Measurements from ENCODE around the gene CHSY1.

CHSY1 gene

DNA sequence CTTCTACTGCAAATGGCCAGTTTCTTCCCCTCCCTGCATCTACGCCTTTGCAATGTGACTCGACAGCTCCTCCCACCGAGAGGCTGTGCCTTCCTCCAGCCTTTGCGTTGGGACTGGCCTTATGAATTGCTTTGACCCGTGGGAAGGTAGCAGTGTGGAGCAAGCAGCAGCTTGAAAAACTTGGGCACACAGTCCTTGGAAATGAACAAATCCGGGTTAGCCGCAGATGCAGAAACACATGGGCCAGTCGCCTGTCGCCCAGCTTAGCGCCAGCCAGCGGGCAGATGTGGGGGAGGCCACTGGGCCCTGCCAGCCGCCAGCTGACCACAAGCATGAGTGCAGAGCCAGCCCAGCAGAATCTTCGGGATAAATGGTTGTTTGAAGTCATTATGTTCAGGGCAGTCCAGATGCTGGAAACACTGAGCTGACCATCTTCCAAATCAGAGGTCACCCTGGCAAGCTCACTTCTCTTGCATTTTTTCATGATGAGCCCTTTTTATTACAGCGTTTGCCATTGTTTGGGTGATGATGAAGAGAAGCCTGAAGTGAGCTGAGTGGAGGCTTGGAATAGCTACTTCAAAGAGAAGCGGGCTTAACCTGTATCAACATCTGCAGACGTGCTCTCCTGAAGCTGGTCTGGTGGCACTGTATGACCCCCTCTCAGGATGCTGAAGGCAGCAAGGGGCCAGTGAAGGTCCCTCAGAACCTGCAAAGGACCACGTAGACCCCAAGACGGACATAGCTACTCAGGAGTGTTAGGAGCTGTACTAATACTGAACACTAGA lies 15.7 kb upstream of the CHSY1 start:
- DNase-seq: no peak

DNA sequence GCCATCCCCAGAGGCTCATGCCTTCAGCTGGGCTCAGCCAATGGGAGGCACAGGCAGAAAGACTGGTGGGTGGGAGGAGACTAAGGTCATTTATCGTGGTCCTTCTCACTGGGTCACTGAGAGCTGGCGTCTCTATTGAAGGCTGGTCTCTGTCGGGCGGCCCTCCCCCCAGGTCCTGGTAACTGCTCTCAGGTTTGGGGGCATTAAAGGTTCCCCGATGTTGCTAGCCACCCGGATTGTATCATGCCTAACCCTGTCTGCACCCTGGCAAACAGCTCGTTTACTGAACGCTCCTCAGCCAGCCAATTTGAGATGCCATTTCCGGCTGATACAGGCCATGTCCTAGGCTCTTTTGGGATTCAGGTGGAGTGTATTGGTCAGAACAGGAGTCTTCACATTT lies 14.9 kb upstream of the CHSY1 start:
- no peak for DNase-seq

DNA sequence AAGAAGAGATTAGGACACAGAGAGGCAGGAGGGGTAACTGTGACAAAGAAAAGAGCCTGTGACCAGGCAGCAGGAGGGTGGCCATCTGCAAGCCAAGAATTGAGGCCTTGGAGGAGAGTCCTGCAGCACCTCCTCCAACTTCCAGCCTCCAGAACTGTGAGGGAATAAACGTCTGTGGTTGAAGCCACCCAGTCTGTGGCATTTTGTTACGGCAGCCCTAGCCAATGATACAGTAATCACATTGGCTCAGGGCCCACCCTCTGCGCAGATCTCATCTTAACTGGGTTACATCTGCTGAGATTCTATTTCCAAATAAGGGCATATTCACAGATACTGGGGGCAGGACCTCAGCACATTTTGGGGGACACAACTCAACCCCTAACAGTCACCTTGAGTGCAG lies 14.2 kb upstream of the CHSY1 start:
- no peak for DNase-seq

DNA sequence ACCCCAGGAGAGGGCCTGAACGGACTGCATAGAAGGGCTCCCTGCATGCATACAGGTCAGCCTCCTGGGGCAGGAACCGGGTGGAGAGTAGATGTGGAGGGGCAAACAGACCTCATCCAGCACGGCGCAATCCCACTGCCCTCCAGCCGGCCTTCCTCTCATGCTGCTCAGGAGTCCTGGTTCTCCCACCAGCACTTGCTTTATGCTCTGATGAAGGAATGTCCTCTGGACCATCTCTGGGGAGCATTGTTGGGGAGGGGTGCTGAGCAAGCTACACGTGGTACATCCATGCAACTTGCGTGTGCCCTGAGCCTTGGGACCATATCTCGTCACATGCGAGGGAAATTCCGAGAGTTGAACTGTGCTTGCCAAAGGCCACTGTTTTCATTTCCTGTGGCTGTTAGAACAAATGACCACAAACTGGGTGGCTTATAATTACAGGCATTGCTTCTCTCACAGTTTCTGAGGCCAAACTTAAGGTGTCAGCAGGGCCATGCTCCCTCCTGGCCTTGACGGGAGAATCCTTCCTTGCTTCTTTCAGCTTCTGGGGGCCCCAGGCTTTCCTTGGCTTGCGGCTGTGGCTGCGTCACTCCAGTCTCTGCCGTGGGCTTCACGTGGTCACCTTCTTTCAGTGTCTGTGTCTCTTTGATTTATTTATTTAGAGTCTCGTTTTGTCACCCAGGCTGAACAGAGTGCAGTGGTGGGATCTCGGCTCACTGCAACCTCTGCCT lies 13.2 kb upstream of the CHSY1 start:
- no peak for DNase-seq

DNA sequence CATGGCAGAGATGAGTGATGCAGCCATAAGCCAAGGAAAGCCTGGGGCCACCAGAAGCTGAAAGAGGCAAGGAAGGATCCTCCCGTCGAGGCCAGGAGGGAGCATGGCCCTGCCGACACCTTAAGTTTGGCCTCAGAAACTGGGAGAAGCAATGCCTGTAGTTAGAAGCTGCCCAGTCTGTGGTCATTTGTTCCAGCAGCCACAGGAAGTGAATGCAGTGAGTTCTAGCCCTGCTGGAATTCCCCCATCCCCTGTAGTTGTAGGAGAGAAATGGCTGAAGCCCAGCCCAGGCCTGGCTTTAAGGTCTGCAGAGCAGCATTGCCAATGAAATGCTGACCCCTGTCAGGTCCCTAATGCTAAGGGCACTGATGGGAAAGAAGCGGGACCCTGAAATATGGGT lies 12.2 kb upstream of the CHSY1 start:
- no peak for DNase-seq

DNA sequence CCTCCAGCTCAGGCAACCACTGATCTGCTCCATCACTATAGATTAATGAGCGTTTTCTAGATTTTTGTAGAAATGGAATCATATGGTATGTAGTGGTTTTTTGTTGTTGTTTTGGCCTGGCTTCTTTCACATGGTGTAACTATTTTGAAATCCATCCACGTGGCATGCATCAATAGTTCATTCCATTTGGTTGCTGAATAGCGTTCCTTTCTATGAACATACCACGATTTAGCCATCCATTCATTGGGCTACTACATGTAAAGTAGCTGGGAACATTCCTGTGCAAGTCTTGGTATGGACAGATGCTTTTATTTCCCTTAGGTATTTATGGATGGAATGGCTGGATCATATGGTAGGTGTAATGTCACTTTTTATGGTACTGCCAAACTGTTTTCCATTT lies 10.7 kb upstream of the CHSY1 start:
- no peak for DNase-seq

DNA sequence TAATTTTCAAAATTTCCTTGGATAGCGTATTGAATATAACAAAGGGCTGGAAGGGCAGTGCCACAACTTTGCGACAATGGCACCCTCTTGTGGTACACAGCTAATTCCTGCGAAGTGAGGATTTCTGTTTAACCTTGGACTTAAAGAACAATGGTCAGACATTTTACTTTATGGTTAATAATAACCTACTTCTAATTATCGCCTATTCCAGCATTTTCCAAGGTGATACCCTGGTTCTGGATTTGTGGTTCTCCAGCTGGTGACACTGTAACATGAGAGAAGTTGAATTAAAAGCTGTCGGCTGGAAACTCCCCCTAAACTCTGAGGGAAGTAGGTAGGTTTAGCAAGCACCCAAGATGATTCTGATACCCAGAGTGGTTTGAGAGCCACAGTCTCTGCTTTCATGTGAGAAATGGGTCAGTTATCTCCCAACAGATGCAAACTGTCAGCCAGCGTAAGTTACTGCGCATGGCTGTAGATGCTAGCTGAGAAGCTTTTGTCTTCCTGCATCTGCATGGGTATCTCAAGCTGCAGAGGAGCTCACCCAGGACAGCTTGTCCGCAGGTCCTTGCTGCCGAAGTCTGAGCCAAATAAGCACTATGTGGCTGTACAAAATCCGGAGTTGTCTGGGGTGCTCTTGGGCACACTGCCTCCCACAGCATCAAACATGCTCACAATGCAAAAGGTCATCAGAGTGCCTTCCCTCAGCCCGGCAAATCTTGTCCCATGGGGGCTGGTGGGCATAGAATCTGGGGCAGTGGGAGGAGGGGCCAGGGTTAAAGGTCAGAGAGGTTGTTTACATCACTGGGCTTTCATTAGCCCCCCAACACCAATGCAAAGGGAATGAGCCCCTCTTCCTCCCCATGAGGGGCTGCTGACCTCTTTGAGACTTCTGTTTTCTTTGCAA lies 6.6 kb upstream of the CHSY1 start:
- no peak for DNase-seq

DNA sequence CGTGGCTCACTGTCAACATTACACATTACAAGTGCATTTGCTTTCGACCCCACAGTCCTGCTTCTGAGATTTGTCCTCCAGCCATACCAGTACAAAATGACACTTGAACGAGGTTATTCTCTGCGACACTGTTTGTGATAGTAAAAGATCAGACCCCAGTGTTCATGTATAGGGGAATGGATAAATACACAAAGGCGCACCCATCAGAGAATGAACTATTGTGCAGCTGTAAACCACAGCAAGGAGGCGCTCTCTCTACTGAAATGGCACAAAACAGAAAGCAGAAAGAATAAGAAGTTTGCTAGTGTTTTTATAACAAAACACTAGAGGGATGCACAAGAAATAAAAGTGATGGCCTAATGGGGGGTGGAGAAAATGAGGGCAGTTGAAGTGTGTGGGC lies 4.9 kb upstream of the CHSY1 start:
- no peak for DNase-seq

DNA sequence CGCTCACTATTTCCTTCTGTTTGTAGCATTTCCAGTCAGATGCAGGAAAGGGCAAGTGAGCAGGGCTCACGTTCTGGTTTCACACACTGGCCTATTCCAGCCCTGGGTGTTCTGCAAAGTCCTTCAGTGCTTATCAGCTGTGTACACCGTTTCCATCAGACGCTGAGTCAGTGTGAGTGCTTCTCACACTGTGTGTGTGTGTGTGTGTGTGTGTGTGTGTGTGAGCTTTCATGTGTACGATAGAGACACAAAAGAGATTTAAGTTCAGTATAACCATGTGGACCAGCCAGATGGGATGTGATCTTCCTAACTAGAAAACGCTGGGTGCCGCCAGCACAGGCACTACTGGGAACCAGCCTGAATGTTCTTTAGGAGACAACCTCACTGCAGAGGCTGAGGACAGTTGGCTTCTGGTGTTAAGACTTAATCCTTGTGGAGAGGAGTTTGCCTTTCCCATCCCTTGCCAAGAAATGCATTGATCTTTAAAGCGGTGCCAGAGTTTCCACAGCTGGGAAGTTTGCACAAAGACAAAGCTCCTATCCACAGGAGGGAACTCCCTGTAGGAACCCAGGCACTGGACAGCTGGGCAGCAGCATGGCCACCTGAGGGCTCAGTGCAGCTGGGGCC lies 3.9 kb upstream of the CHSY1 start:
- DNase-seq: no peak

DNA sequence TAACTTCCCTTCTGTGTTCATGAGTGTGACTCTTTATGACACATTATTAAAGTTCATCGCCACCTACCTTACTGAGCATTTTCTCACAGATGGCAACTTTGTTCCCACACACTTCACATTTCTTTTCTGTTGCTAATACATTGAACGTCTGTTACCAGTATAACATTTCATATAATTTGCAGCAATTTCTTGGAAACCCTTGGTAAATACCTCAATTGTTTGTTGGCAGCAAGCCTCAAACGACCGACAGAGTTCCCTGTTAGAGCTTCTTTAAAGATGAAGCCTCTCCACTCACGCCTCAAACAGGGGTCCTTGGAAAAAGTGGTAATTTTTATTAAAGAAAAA lies 3.2 kb upstream of the CHSY1 start:
- DNase-seq: no peak

DNA sequence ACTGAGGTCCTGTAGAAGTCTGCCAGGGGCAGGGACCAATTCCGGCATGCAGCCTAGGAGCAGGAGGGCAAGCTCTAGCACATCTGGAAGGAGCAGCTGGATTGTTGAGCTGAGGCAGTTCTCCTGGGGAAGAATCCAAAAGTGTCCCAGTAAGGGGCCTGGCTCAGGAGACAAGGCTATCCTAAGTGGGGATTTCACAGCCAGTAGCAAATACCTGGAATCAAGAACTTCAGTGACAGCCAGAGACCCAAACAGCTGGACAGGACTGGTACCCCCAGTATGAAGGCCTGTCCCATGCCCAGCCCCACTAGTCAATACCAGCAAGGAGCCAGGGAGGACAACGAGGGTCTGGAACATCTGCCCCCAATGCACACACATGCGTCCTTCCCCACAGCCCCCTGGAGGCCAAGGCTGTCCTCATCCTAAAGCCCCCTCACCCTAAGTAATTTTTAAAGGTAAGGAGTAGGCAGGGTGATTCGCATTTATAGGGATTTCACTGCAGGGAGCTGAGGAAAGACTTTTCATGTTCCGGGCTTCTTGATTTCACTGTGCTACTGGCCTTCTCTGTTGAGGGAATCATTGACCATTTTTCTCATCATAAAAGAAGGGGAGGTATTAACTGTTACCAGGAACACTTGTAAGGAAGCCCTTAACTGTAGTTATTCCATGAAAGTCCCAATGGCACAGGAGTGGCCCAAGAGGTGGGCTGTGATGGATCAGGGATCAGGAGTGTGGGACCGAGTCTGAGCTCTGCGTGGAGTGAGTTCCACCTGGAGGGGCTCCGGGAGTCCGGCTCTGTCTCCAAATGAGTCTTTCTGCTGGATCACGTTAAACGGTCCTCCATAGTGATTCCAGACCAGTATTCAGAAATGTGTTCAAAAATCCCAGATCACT lies 2.6 kb upstream of the CHSY1 start:
- DNase-seq: no peak

DNA sequence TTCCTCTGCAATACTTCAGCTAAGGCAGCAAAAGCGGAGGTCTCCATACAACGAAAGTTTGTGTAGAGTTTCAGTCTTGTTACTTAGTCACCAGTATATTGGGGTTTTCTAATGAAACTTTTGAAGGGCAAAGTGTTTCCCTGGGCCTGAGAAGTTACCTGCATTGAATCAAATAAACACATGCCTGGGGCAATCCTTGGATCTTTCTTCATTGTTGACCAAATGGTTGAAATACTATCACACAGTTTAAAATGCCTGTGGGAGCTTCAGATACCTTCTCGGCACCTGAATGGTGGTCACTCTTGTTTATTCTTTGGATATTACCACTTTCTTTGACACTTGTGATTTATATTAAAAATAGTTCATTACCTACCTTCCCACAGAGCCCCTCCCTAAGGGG lies 988 bp upstream of the CHSY1 start:
- no peak for DNase-seq

DNA sequence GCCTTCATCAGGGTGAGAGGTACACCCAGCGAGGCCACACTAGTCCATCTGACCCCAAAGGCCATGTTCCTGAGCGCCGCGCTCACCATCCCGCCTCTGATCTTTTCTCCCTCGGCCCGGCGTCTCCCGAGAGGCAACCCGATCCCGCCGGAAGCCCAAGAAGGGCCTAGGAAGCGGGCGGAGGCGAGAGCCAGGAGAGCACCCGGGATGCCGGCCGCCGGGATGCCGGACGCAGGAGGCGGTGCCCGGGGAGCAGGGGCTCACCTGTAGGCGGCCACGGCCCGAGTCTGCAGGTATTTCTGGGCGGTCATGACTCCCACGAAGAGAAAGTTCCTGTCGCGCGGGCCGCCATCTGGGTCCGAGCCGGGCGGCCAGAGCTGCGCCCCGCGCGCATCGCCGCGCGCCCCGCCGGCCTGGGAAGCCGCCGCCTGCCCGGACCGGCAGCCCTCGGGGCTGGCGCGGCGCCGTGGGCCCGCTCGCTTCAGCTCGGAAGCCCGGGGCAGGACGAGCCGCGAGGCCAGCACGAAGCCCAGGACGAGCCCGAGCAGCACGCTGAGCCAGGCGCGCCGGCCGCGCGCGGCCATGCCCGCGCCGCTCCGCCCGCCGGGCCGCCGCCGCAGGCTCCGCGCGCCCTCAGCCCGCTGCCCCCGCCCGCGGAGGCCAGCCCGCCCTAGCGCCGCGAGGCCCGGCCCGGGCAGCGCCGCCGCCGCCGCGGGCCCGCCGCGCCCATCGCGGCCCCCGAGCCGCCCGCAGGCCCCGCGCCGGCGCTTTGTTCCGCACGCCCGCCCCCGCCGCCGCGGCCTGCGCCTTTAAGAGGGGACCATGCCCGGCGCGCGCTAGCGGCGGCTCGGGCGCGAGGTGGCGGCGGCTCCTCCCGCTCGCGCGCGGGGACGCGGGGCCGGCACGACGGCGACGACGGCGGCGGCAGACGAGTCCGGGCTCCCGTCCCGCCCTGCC lies 697 bp downstream of the CHSY1 start:
- no peak for DNase-seq

DNA sequence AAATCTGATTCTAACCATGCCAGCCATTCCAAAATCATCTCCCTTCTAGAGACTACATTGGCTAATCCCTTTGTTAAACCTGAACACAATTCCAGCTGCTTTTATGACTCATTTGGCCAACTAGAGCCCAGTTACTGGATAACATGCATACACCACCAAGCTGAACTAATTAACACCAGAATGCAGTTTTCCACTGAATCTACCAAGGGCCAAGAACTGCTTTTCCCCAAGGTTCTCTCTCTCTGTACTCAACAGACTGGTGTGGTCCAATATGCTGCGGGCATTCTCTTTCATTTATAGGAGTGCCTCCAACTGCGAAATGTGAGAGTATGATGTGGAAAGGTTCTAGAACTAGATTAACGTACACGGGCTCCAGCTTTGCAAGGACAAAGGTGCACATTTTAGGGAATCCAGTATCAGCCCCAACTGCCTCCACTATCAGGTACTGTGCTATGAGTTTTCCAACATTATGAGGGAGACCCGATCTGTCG lies 1.5 kb downstream of the CHSY1 start:
- no peak for DNase-seq

DNA sequence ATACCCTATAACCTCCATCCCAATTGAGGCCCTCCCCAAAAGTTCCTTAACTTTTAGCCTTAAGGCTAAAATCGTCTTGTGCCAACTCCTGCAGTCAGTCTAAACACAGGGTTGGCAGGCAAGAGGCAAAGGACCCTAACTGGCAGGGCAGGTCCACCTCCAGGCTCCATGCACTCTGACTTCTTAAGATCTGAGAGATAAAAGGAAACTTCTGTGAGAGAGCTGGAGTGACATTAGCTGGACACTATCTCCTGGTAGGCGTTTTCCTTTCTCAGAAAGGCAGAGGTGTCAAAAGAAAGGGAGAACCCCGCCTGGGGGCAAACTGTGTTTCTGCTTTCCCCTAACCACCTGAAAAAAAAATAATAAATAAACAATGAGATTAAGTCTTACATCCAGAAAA lies 3.6 kb downstream of the CHSY1 start:
- DNase-seq: no peak

DNA sequence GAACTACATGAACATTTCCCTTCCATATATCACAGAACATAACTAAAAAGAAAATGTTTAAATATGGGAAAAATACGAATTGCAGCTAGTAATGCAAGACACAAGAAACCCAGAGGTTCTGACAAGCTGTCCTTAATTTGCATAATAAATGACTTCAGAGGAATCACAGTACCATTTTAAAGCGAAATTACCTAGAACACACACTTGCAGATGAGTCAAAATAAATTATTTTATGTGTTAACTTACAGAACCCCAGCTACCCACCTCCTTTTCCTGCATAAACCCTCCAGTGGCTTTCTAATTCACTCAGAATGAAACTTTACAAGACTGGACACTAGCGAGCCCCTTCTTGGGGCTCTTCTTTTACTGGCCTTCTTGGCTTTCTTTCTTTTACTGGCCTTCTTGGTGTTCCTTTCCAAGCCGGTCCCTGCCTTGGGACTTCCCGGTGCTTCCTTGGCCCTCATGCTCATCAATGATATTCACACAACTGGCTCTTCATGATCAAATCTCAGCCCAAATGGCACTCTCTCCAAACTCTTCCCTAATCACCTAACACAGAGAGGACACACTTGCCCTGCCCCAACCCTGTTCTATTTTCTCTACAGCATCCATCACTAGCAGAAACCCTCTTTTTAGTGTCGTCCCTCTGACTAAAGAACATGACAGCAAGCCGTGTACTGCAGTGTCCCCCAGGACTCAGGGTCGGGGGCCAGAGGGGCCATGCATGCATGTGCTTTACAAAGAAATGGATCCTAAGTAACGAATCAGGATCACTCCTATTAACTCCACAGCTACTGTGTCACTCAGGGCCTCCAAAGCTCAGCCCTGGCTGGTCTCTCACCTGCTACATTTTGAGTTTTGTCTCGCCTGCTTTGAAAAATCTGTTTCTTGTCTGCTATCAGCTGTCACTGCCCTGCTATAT lies 4.8 kb downstream of the CHSY1 start:
- no peak for DNase-seq

DNA sequence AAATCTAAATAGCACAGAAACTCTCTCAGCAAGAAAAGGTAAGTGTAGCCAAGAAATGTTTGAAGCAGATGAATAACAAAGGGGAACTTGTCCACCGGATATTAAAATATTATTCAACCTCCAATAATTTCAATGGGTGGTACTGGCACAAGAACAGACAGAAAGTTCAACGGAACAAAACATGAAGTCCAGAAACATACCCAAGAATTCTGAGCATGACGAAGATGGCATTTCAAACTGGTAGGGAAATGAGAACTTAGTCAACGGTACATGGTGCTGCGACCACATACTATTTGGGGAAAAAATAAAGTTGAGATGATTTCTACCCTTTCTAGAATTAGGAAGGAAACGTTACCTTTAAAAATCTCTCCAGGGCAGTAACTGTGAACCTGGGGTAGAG lies 5.5 kb downstream of the CHSY1 start:
- DNase-seq: no peak

DNA sequence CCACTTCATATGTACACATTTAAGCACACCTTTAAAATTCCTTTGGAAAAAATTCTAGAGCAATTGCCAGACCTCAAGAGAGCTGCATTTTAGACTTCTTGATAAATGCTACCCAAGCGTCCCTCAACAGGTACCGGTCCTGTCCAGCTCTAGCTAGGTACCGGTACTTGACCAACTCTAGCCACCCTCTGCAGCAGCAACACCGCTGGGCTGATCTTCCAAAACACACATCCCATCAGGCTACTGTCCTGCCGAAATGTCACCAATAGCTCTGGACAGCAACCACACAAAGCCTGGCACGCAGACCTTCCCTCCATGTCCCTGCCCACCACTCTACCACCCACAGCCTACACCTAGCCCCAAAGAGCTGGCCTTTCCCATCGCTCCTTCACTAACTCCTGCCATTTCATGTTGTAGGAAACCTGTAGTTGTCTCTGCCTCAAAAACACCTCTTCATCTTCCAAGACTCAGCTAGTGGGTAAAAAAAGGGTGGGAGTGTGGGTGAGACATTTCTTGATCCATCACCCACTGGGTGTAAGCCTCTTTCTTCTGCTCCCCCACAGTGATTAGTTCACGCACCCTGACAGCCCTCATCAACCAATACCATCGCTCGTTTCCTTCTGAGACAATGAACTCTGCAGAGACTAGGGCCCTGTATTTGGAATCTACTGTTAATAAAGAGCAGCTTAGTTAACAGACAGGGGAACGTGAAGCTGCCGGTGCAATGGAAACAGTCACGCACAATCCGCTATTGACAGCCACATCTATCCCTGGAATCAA lies 6.8 kb downstream of the CHSY1 start:
- no peak for DNase-seq
